ENCODE data around the gene FST. TPM values are rescaled to one million over a fixed set of nuclear protein-coding genes. Genes with fewer than 3 reads are reported as not detected.

Gene FST
- total and polyA plus RNA-seq, 2 of the 8 experiments (the other 6 are each of a cell fraction or from before 2014, with no cell fraction given) = 16.6 to 17.5 TPM

DNA sequence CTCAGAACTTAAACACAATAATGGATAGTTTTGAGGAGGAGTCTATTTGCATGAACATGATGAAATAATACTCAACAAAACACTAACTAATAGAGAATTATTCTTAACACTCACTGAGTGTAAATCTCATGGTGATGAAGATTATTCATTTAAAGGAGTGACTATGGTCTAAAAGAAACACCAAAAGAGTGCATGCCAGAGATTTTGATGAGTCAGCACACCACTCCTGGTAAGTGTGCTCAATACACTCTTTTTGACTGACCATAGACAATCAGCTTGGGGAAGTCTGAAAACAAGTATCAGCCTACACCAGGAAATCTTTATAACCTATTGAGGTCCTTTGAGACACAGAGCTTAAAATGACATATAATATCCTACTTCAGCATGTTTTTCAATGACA is 6.8 kb upstream of the FST start:
- FAIRE-seq = no peak

More for the DNA sequence above, 6.8 kb upstream of the FST start:
- no peak overlapping the region for H4K5ac ChIP-seq (ENCODE audit: insufficient read length, low read depth, low read length)
- H3K18ac ChIP-seq (ENCODE audit: extremely low read depth, low read length) = no peak overlapping the region
- H4K8ac ChIP-seq (ENCODE audit: extremely low read depth, insufficient read depth, low read length) = no peak overlapping the region
- no peak overlapping the region for H2AK5ac ChIP-seq (ENCODE audit: low read depth, low read length)
- peak; percentile 96 for TF ChIP-seq MAFK (IDR thresholded peaks at IDR 0.05; ENCODE audit: low read depth, low read length)
- TF ChIP-seq, protein P1, sequence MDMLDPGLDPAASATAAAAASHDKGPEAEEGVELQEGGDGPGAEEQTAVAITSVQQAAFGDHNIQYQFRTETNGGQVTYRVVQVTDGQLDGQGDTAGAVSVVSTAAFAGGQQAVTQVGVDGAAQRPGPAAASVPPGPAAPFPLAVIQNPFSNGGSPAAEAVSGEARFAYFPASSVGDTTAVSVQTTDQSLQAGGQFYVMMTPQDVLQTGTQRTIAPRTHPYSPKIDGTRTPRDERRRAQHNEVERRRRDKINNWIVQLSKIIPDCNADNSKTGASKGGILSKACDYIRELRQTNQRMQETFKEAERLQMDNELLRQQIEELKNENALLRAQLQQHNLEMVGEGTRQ (IDR thresholded peaks at IDR 0.05; ENCODE audit: low read length) = no peak
- no peaks in the 10 kb centered on the region for H4K20me1 ChIP-seq (replicated peaks in 1 of 2; ENCODE audit: control insufficient read depth in 1 of 2, insufficient read depth in 2 of 2, low read length in 2 of 2)
- no peaks in the 10 kb centered on the region for H3K79me1 ChIP-seq (ENCODE audit: low read depth, low read length)
- no peak overlapping the region for H2AFZ ChIP-seq (ENCODE audit: low read length)
- H3K56ac ChIP-seq (replicated peaks; ENCODE audit: insufficient read length, low read depth, low read length) = no peak overlapping the region
- no peak overlapping the region for H3K9ac ChIP-seq (replicated peaks in 1 of 4; ENCODE audit: extremely low read depth in 1 of 4, low read depth in 3 of 4, low read length in 3 of 4)
- H3K4ac ChIP-seq (replicated peaks; ENCODE audit: insufficient read length, low read depth, low read length) = no peak overlapping the region
- no peaks in the 10 kb centered on the region for H3K27me3 ChIP-seq (replicated peaks in 1 of 4; ENCODE audit: control insufficient read depth in 3 of 4, extremely low read depth in 1 of 4, insufficient read depth in 3 of 4, low read length in 3 of 4)
- H3K36me3 ChIP-seq (ENCODE audit: control insufficient read depth in 2 of 4, insufficient read depth in 4 of 4, low read length in 3 of 4) = no peaks in the 10 kb centered on the region
- H3K14ac ChIP-seq (ENCODE audit: insufficient read length) = no peak overlapping the region
- ChIA-PET POLR2A (ENCODE audit: partially characterized antibody) (no interaction called here), CTCF (ENCODE audit: partially characterized antibody) (interaction anchor here (0.8 to 1.5 kb wide), 4 partner anchors 18 to 755 kb away, joined by 3 to 4 read pairs (median 4); no protein-coding TSS in a partner anchor)
- H2BK15ac ChIP-seq (ENCODE audit: low read length) = no peak overlapping the region
- H3K79me2 ChIP-seq (ENCODE audit: control insufficient read depth in 1 of 2, insufficient read depth in 2 of 2, low read length in 2 of 2) = no peaks in the 10 kb centered on the region
- H3K23ac ChIP-seq (ENCODE audit: insufficient read length) = no peak overlapping the region
- DNase-seq (ENCODE audit: low read depth in 1 of 2, low spot score in 2 of 2) = no peak
- no peak overlapping the region for H4K91ac ChIP-seq (replicated peaks; ENCODE audit: insufficient read length, low read length)
- H3K4me1 ChIP-seq (replicated peaks in 1 of 4; ENCODE audit: control insufficient read depth in 3 of 4, insufficient read depth in 4 of 4, low read length in 3 of 4) = no peaks in the 10 kb centered on the region
- no peak overlapping the region for H2BK120ac ChIP-seq (replicated peaks; ENCODE audit: low read depth, low read length)
- H2BK5ac ChIP-seq (ENCODE audit: low read depth, low read length) = no peak overlapping the region
- H3K4me3 ChIP-seq (ENCODE audit: extremely low read depth in 1 of 4, insufficient read depth in 2 of 4, low read depth in 3 of 4, low read length in 4 of 4) = no peak overlapping the region
- H3K4me2 ChIP-seq (ENCODE audit: insufficient read depth in 1 of 2, low read depth in 2 of 2, low read length in 2 of 2) = no peak overlapping the region
- no peak overlapping the region for H2BK12ac ChIP-seq (ENCODE audit: low read depth, low read length)
- no peak overlapping the region for H3K27ac ChIP-seq (ENCODE audit: low read depth, low read length)
- no peaks in the 10 kb centered on the region for H3K9me3 ChIP-seq (ENCODE audit: insufficient read depth in 2 of 2, low read depth in 1 of 2, low read length in 1 of 2)
- H2BK20ac ChIP-seq (ENCODE audit: low read length) = no peak overlapping the region
- no peaks in the 10 kb centered on the region for H3K23me2 ChIP-seq (ENCODE audit: low read depth, low read length)
